HG03558 (cell line): ENCODE data around the gene PPP1R15A.
"Not testable (repeated sequence)": the region's sequence is repeated elsewhere in the genome, so short reads cannot be mapped to it uniquely, and the experiment has no call there.

Source experiments
- ATAC-seq: cut with Tn5 transposase; IDR thresholded peaks from one replicate; pipeline ENCODE4 v1.9.1; 2021; ENCODE audit warnings: moderate number of reproducible peaks; ENCODE audit not compliant: unreplicated experiment; ENCODE audit errors: extremely low read depth

PPP1R15A gene

DNA sequence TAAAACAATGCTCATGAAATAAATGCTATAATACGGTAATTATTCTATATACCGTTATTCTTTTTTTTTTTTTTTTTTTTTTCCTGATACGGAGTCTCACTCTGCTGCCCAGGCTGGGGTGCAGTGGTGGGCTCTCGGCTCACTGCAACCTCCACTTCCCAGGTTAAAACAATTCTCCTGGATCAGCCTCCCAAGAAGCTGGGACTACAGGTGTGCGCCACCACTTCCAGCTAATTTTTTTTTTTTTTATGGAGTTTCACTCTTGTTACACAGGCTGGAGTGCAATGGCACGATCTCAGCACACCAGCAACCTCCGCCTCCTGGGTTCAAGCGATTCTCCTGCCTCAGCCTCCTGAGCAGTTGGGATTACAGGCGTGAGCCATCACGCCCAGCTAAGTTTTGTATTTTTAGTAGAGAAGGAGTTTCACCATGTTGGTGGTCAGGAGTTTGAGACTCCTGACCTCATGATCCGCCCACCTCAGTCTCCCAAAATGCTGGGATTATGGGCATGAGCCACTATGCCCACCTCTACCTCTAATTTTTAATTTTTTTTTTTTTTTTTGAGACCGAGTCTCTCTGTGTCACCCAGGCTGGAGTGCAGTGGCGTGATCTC lies 6.9 kb downstream of the PPP1R15A start:
- ATAC-seq, result no peak

DNA sequence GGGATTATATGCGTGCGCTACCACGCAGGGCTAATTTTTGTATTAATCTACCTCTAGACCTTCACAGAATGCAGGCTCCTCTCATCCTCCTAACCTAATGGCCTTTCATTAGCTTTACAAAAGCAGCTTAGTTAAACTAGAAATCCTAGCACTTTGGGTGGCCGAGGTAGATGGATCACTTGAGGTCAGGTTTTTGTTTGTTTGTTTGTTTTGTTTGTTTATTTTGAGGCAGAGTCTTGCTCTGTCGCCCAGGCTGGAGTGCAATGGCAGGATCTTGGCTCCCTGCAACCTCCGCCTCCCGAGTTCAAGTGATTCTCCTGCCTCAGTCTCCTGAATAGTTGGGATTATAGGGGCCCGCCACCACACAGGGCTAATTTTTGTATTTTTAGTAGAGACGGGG lies 7.5 kb downstream of the PPP1R15A start:
- ATAC-seq, result not testable (repeated sequence)

DNA sequence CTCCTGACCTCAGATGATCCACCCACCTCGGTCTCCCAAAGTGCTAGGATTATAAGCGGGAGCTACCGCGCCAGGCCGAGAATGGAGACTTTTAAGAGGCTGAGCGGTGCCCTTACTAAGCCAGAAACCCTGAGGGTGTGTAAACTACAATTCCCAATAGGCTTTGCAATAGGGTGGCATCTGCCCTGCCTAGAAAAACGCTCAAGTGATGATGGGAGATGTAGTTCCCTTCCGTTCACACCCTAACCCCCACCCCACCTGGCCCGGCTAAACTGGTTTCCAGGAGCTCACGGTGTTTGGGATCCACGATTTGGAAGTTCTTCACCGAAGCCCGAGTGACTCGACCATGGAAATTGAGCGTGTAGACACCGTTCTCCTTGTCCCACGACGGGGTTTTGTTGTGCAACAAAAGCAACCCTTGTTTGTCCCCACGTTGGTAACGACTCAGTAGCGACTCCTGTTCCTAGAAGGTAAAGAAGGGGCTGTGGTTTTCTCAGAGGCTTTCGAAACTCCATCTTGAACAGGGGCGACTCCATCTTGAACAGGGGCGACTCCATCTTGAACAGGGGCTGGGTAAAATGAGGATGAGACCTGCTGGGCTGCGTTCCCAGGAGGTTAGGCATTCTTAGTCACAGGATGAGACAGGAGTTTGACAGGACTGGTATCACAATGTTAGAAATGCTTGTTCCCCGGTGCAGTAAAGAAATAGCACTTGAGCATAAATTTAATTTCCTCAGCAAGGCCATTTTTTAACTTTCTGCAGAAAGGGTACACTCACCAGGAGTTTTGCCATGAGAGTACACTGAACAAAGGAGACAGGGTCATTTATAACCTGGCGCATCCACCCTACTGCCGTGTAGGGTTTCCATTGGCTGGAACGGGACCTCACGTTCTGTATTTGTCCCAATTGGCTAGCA lies 9.8 kb downstream of the PPP1R15A start:
- no peak for ATAC-seq

- ATAC-seq, result no peak
These were observed 11.5 kb downstream of the PPP1R15A start for GRCh38 chr19:48883726-48884125.

DNA sequence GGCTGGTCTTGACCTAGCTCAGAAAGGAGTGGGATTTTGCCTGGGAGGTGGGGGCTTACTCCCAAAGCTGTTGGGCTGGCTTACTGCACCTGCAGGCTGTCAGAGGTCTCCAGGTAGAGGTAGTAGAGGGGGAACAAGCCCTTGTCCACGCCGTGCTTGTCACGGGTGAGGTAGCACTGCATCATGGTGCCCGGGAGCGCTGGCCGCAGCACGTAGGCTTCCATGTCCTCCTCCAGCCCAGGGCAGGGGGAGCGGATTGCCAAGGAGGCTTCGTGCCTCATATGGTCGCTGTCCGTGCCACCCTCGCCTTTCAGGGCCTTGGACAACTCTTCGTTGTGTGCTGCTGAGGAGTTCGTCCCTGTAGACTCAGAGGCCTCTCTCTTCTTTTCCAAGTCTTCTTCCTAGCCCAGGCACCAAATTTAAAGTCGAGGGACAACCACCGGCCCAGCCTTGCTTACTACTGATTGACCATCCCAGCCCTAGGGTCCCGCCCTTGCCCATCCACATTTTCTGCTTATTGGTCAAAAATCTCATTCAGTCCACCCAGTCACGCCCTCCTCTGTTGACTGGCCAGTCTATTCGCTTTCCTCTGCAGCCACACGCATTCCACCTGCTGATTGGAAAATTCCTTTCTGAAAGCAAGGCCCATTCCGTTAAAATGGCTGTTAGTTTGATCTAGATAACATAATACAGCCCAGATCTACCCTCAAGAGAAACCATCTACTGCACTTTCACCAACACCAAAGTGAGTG lies 15.8 kb downstream of the PPP1R15A start:
- no peak for ATAC-seq

DNA sequence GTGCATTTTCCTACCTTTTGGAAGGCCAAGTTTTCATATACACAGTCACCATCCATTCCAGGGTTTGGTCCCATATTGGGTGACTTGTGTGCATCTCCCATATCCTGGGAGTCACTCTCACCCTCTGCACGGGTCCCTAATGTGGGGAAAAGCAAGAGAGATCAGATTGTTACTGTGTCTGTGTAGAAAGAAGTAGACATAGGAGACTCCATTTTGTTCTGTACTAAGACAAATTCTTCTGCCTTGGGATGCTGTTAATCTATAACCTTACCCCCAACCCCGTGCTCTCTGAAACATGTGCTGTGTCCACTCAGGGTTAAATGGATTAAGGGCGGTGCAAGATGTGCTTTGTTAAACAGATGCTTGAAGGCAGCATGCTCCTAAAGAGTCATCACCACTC lies 17.3 kb downstream of the PPP1R15A start:
- ATAC-seq, result not testable (repeated sequence)

DNA sequence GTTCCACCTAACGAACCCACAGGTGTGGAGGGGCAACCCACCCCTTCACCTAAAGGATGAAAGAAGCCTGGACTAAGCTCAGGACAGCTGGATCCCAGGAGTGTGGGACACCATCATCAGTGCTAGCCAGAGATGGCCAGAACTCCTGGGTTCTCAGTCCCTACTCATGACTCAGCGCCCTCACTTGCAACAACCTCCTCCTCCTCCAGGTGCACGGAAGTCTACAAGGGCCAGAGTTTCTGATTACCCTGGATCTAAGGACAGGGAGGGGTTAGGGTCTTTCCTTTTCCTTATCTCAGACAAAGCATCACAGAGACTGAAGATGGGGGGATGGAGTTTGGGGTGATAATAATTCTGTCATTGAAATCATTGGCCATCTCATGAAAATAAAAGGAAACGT lies 18.3 kb downstream of the PPP1R15A start:
- no peak for ATAC-seq

GRCh38 chr19:48895226-48895625 lies 23.0 kb downstream of the PPP1R15A start:
- no peak for ATAC-seq

DNA sequence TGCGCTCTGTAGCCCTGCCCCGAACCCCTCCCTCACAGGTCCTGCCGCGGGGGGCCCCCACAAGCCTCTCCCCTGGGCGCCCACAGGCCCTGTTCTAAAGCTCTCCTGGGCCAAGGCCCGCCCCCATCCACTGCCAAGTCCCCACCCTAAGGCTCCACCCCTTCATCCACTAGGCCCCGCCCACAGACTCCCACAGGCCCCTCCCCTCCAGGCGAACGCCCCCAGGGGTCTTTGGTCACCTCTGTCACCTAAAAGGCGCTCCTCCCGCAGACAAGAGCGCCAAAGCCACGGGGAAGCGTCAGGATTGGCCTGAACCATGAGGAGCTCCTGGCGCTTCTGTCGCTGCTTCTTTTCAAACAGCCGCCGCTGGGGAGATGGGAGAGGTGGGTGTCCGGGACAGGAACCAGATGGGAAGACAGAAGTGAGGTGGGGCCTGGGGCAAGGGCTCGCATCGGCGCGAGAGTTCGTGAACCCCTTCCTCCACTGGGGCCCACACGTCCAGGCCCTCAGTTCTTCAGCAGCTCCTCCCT lies 24.0 kb downstream of the PPP1R15A start:
- no peak for ATAC-seq

- no peak for ATAC-seq
These were observed 25.0 kb downstream of the PPP1R15A start for GRCh38 chr19:48897181-48897580.

- ATAC-seq, result not testable (repeated sequence)
These were observed 27.1 kb downstream of the PPP1R15A start for GRCh38 chr19:48899386-48899749.

- peak; percentile 62 for ATAC-seq
These were observed 27.7 kb downstream of the PPP1R15A start, which contains the start of gene NUCB1 for GRCh38 chr19:48899781-48900476. NUCB1 (plus strand) TSS chr19:48900312; CDS start chr19:48900797, 485 bp downstream.

DNA sequence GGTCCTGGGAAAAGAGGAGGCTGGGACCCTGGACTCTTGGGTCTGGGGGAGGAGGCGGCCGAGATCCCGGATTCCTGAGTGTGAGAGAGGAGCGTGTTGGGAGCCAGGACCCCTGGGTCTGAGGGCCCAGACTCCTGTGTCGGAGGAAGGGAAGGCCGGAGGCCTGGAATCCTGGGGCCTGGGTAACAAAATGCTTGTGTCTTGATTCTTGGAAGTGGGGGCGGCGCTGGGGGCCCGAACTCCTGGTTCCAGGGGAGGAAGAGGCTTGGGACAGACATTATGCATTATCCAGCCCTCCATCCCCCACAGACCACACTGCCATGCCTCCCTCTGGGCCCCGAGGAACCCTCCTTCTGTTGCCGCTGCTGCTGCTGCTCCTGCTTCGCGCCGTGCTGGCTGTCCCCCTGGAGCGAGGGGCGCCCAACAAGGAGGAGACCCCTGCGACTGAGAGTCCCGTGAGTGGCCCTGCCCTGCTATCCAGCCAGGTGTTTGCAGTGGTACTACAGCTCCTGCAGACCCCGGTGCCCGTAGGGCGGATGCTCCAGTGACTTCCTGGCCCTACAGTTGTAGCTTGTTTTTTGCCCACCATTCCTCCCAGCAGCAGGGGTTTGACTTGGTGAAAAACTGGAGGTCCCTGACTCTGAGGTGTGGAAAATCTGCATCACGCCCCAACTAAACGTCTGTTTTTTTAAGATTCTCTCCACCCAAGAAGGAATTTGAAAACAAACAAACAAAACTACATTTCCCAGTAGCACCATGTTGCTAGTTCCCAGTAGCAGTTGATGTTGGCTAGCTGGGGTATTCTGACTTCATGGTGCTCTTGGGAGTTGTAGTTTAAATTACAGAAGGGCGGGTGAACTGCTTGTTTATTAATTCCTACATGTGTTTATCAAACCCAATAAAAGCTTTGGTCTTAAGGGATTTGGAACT lies 28.5 kb downstream of the PPP1R15A start:
- no peak for ATAC-seq

DNA sequence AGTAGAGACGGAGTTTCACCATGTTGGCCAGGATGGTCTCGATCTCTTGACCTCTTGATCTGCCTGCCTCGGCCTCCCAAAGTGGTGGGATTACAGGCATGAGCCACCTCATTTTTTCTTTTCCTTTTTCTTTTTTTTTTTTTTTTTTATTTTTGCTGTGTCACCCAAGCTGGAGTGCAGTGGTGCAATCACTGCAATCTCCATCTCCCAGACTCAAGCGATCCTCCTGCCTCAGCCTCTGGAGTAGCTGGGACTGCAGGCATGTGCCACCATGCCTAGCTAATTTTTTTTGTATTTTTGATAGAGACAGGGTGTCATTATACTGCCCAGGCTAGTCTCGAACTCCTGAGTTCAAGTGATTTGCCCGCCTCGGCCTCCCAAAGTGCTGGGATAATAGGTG lies 30.1 kb downstream of the PPP1R15A start:
- ATAC-seq, result not testable (repeated sequence)

GRCh38 chr19:48903788-48904187 lies 31.6 kb downstream of the PPP1R15A start:
- not testable (repeated sequence) for ATAC-seq

DNA sequence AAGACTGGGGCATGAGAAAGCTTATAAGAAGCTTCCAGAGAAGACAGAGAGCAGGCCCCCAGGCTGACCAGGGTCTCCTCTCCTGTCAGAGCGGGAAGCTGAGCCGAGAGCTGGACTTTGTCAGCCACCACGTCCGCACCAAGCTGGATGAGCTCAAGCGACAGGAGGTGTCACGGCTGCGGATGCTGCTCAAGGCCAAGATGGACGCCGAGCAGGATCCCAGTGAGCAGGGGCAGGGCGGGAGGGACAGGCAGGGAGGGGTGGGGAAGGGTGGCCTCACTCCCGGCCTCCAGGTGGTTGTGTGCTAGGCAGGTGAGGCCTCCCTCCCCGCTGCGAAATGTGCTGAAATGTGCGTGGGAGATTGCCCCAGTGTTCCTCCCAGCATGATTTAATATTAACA lies 33.4 kb downstream of the PPP1R15A start:
- ATAC-seq, result no peak

DNA sequence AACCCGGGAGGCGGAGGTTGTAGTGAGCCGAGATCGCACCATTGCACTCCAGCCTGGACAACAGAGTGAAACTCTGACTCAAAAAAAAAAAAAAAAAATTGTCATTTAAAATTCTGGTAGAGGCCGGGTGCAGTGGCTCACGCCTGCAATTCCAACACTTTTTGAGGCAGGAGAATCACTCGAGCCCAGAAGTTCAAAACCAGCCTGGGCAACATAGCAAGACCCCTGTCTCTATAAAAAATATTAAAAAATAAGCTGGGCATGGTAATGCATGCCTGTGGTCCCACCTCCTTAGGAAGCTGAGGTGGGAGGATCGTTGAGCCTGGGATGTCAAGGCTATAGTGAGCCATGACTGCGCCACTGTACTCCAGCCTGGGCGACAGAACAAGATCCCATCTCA lies 34.1 kb downstream of the PPP1R15A start:
- ATAC-seq, result no peak

GRCh38 chr19:48907671-48908070 lies 35.5 kb downstream of the PPP1R15A start:
- no peak for ATAC-seq
